Progenitor cell of endocrine pancreas (in vitro differentiated cells): Measurements from ENCODE around the gene ZBTB5. TPM values are rescaled to one million over a fixed set of nuclear protein-coding genes. Genes with fewer than 3 reads are reported as not detected.
"Not testable (repeated sequence)": the region's sequence is repeated elsewhere in the genome, so short reads cannot be mapped to it uniquely, and the experiment has no call there.

Experiments
- DNase-seq: peaks from one replicate; pipeline ENCODE4 v3.0.0; 2021; ENCODE audit warnings: low spot score; ENCODE audit not compliant: unreplicated experiment
- H3K27ac Mint-ChIP-seq: 2 replicates; pipeline ENCODE4 v1.8.0; 2021; ENCODE audit warnings: mild to moderate bottlenecking, moderate library complexity, mixed read lengths
- H3K27me3 Mint-ChIP-seq: 2 replicates; pipeline ENCODE4 v1.8.0; 2021; ENCODE audit warnings: mixed read lengths
- H3K36me3 Mint-ChIP-seq: 2 replicates; pipeline ENCODE4 v1.8.0; 2022; ENCODE audit warnings: mixed read lengths; ENCODE audit not compliant: insufficient read depth
- H3K4me1 Mint-ChIP-seq: 2 replicates; pipeline ENCODE4 v1.8.0; 2021; ENCODE audit warnings: low read depth, mixed read lengths
- H3K4me3 Mint-ChIP-seq: 2 replicates; pipeline ENCODE4 v1.8.0; 2021; ENCODE audit warnings: low read depth, mild to moderate bottlenecking, moderate library complexity, mixed read lengths
- H3K9me3 Mint-ChIP-seq: 2 replicates; pipeline ENCODE4 v1.8.0; 2021; ENCODE audit warnings: low read depth, mixed read lengths
- total RNA-seq: library from RNA; stranded (reverse); gene quantifications from 2 replicates; pipeline ENCODE4 v1.2.1, GENCODE V29; 2021
- TF ChIP-seq, protein P1 (sequence below): fragments of 200-600 bp; sonication (generic); IDR thresholded peaks from one replicate; pipeline ENCODE4 v1.5.0; 2021; ENCODE audit warnings: antibody characterized with exemption, mild to moderate bottlenecking; ENCODE audit not compliant: unreplicated experiment

Gene ZBTB5
- total RNA-seq, 1 donor from 2014 or later = 21.2 TPM

DNA sequence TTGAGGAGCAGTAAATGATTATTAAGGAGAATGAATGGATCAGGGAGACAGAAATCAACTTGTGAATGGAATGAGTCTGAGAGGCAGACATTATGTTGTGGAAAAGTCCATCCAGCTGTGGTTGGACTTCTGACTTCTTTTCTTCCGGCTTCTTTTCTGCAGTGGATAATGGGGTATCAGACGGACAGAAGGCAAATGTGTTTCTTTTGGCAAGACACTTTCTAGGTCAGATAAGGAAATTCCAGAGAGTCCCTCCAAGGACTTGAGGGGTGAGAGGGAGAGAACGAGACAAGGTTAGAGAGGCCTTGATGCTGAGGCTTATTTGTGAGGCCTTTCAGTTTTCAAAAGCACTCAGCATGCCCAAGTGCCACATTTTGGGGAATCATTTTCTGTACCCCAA, 59.9 kb downstream of the ZBTB5 start:
- Mint-ChIP-seq H3K27me3 (no peaks in the 10 kb centered on the region), H3K9me3 (no peaks in the 10 kb centered on the region), H3K27ac (no peak overlapping the region), H3K4me3 (no peak overlapping the region), H3K4me1 (peaks cover 25% of the 10 kb centered on the region), H3K36me3 (no peaks in the 10 kb centered on the region)
- DNase-seq = no peak
- TF ChIP-seq, protein P1, sequence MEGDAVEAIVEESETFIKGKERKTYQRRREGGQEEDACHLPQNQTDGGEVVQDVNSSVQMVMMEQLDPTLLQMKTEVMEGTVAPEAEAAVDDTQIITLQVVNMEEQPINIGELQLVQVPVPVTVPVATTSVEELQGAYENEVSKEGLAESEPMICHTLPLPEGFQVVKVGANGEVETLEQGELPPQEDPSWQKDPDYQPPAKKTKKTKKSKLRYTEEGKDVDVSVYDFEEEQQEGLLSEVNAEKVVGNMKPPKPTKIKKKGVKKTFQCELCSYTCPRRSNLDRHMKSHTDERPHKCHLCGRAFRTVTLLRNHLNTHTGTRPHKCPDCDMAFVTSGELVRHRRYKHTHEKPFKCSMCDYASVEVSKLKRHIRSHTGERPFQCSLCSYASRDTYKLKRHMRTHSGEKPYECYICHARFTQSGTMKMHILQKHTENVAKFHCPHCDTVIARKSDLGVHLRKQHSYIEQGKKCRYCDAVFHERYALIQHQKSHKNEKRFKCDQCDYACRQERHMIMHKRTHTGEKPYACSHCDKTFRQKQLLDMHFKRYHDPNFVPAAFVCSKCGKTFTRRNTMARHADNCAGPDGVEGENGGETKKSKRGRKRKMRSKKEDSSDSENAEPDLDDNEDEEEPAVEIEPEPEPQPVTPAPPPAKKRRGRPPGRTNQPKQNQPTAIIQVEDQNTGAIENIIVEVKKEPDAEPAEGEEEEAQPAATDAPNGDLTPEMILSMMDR = no peak

DNA sequence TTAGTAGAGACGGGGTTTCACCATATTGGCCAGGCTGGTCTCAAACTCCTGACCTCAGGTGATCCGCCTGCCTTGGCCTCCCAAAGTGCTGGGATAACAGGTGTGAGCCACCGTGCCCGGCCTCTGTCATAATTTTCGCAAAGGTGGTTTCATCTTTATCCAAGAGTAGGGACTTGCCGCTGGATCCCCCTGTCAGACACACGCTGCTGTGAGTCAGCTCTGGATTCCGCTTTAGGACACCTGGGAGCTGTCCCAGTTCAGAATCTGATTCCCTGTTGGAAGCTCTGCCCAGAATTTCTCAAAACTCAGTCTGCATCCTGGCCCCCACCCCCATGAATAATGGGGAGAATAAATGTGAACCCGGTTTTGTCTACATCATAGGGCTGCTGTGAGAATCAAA, 60.7 kb downstream of the ZBTB5 start:
- Mint-ChIP-seq H3K9me3 (no peaks in the 10 kb centered on the region), H3K27me3 (no peaks in the 10 kb centered on the region), H3K4me1 (peaks cover 29% of the 10 kb centered on the region), H3K4me3 (no peak overlapping the region), H3K36me3 (no peaks in the 10 kb centered on the region), H3K27ac (no peak overlapping the region)
- TF ChIP-seq, protein P1 = no peak
- no peak for DNase-seq

DNA sequence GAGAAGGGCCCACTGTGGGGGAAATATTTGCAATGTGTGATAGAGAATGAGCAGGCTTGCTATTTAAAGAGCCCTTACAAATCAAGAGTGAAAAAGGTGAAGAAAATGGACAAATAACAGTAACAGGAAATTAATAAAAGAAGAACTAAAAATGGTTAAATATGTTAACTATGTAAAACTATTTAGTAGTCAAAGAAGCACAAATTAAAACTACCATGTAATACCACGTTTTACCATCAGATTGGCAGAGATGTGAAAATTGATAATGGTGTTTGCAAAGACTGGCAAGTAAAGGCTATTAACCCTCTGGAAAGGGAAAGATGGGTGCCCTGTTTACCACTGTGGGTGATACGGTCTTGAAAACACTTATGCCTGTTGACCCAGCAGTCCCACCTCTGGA, 65.9 kb downstream of the ZBTB5 start:
- Mint-ChIP-seq H3K4me1 (peaks cover 27% of the 10 kb centered on the region), H3K27me3 (peaks cover 5% of the 10 kb centered on the region), H3K9me3 (no peaks in the 10 kb centered on the region), H3K36me3 (no peaks in the 10 kb centered on the region), H3K27ac (no peak overlapping the region), H3K4me3 (no peak overlapping the region)
- DNase-seq = no peak
- TF ChIP-seq, protein P1 = no peak

DNA sequence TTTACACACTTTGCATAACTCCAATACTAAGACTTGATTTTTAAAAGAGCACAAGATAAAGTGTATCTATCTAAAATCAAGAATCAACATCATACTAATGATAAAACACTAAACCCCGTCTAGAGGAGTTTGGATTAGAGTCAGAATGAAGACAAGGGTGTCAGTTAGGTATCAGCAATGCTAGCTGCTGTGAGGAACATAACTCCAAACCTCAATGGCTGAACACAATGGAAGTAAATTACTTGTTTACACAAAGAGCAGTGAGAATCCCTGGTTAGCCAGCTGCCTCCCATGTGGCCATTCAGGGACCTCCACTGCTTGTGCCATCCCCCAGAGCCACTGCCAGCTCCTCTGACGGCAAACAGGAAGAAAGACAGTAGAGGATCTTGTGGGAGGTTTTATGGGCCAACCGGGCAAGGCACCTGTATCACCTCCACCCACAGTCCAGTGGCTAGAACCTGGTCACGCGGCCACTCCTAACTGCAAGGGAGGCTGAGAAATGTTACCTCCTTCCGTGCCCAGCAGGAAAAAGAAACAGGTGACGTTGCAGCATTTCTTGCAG, 66.7 kb downstream of the ZBTB5 start:
- no peaks in the 10 kb centered on the region for H3K36me3 Mint-ChIP-seq
- DNase-seq = no peak
- H3K27ac Mint-ChIP-seq = peak overlapping the region; percentile 45
- TF ChIP-seq, protein P1 = no peak
- peaks cover 5% of the 10 kb centered on the region for H3K27me3 Mint-ChIP-seq
- H3K4me1 Mint-ChIP-seq = peaks cover 26% of the 10 kb centered on the region
- H3K4me3 Mint-ChIP-seq = no peak overlapping the region
- H3K9me3 Mint-ChIP-seq = no peaks in the 10 kb centered on the region

DNA sequence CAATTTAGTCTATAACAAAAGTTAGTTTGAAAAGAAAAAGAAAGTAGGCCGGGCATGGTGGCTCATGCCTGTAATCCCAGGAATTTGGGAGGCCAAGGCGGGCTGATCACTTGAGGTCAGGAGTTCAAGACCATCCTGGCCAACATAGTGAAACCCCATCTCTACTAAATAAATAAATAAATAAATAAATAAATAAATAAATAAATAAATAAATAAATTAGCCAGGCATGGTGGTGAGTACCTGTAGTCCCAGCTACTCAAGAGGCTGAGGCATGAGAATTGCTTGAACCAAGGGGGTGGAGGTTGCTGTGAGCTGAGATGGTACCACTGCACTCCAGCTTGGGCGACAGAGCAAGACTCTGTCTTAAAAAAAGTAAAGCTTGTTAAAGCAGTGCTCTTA, 67.3 kb downstream of the ZBTB5 start:
- H3K9me3 Mint-ChIP-seq, H3K36me3 Mint-ChIP-seq, H3K27ac Mint-ChIP-seq, H3K4me3 Mint-ChIP-seq, H3K27me3 Mint-ChIP-seq, DNase-seq: not testable (repeated sequence)
- peaks cover 21% of the 10 kb centered on the region for H3K4me1 Mint-ChIP-seq

DNA sequence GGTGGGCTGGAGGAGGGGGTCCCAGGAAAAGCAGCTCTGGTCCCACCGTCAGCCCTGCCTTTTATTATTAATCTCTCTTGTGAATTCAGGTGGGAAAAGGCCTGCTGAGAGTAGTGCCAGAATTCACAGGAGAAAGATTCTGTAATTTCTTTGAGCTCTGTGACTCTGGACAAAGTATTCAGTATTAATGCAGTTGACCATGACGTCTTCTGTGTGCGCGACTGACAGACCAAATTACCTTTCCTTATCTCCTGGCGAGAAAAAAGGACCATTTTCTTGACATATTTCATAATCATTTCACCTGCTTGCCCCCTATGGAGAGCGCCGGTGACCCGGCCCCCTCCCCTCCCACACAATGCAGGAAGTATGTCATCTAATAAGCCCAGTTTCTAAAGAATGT, 69.6 kb downstream of the ZBTB5 start:
- H3K27me3 Mint-ChIP-seq = peaks cover 5% of the 10 kb centered on the region
- peaks cover 17% of the 10 kb centered on the region for H3K4me1 Mint-ChIP-seq
- H3K36me3 Mint-ChIP-seq = no peaks in the 10 kb centered on the region
- TF ChIP-seq, protein P1 = no peak
- no peak for DNase-seq
- no peaks in the 10 kb centered on the region for H3K9me3 Mint-ChIP-seq
- H3K27ac Mint-ChIP-seq = no peak overlapping the region
- no peak overlapping the region for H3K4me3 Mint-ChIP-seq
